ENCODE results near the gene NTN1. TPM values are rescaled to one million over a fixed set of nuclear protein-coding genes. Genes with fewer than 3 reads are reported as not detected.

The NTN1 gene
- total RNA-seq, 1 experiment from 2014 or later, result 17.7 TPM

DNA sequence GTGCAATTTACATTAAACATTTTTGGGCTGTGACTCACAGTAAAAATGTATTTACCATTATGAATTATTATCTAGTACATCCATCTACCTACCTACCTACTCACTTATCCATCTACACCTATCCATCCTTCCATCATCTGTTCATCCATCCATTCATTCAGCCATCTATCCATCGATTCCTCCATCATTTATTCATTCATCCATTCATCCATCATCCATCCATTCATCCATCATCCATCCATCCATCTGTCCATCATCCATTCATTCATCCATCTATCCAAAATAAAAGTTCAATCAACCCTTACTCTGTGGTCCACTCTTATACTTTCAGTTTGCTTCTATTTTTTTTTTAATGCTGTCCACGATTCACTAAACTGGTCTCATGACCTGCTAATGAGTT lies 118.4 kb downstream of the NTN1 start:
- H3K36me3 ChIP-seq (ENCODE audit: low read depth), result no peaks in the 10 kb centered on the region
- DNase-seq, result no peak

DNA sequence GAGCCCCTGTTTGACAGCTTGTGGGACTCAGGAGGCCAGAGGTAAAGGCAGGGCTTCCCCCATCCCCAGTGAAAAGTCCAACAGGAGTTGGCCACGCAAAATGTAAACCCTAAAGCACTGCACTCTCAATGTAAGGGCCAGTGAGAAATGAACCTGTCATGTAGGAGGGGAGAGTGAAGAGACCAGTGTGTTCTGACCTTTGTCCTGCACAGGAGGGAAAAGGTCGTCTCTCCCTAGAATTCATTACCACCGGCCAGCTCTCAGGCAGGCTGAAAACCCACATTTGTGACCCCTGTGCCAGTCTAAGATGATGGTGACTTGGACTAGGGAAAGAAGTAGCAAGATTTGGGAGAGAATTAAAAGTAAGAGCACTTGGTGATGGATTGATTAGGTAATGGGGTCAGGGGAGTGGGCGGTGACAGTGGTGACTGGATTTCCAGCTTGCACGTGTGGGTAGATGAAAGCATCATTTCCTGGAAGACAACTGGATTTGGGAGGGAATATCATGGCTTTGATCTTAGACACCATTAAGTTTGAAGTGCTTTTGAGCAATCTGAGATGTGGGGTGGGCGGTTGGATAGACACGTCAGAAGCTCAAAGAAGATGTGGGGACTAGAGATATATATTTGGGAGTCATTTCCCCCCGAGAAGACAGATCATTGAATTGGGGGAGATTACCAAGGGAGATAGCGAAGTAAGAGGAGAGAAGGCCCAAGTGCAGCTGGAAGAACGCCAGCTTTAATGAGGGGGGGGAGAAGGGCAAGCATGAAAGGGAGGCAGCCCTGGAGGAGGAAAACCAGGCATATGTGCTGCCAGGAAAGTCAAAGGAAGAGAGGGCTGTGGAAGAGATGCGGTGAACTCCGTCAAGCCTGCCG lies 119.5 kb downstream of the NTN1 start:
- no TSS peak for BruUV-seq (replicated peaks)
- DNase-seq, result no peak
- H3K4me3 ChIP-seq, result no peak overlapping the region
- no peaks in the 10 kb centered on the region for H3K79me2 ChIP-seq (ENCODE audit: low read depth)
- ChIA-PET CTCF (no interaction called here), POLR2A (ENCODE audit: unreplicated experiment) (no interaction called here)
- H2AFZ ChIP-seq, result no peak overlapping the region
- no peaks in the 10 kb centered on the region for H3K36me3 ChIP-seq (ENCODE audit: low read depth)
- H3F3A ChIP-seq (ENCODE audit: insufficient read depth, low read depth), result no peaks in the 10 kb centered on the region
- H3K27ac ChIP-seq, result no peak overlapping the region
- H3K27me3 ChIP-seq (ENCODE audit: insufficient read depth, low read depth), result no peaks in the 10 kb centered on the region
- H3K9me2 ChIP-seq (ENCODE audit: insufficient read depth), result no peaks in the 10 kb centered on the region
- H3K4me1 ChIP-seq (replicated peaks; ENCODE audit: insufficient read depth), result no peaks in the 10 kb centered on the region
- no peak for TF ChIP-seq EZH2 (IDR thresholded peaks at IDR 0.05; ENCODE audit: low read depth)
- H4K20me1 ChIP-seq (ENCODE audit: insufficient read depth), result no peaks in the 10 kb centered on the region
- H3K4me2 ChIP-seq, result no peak overlapping the region
- no peaks in the 10 kb centered on the region for H3K9me3 ChIP-seq (ENCODE audit: insufficient read depth, low read depth)
- intact Hi-C loops (cut with micrococcal nuclease; ENCODE audit: unreplicated experiment), result no loop called here

More for the DNA sequence above, 118.4 kb downstream of the NTN1 start:
- no peak for TF ChIP-seq EZH2 (IDR thresholded peaks at IDR 0.05; ENCODE audit: low read depth)
- TF ChIP-seq, protein P1, sequence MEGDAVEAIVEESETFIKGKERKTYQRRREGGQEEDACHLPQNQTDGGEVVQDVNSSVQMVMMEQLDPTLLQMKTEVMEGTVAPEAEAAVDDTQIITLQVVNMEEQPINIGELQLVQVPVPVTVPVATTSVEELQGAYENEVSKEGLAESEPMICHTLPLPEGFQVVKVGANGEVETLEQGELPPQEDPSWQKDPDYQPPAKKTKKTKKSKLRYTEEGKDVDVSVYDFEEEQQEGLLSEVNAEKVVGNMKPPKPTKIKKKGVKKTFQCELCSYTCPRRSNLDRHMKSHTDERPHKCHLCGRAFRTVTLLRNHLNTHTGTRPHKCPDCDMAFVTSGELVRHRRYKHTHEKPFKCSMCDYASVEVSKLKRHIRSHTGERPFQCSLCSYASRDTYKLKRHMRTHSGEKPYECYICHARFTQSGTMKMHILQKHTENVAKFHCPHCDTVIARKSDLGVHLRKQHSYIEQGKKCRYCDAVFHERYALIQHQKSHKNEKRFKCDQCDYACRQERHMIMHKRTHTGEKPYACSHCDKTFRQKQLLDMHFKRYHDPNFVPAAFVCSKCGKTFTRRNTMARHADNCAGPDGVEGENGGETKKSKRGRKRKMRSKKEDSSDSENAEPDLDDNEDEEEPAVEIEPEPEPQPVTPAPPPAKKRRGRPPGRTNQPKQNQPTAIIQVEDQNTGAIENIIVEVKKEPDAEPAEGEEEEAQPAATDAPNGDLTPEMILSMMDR (conservative IDR thresholded peaks at IDR 0.05), result no peak
- Histone ChIP-seq H2AFZ (no peak overlapping the region), H3K27ac (no peak overlapping the region), H3K27me3 (ENCODE audit: insufficient read depth, low read depth) (no peaks in the 10 kb centered on the region), H3K9me2 (ENCODE audit: insufficient read depth) (no peaks in the 10 kb centered on the region), H3K4me3 (no peak overlapping the region), H3K4me2 (no peak overlapping the region), H3K79me2 (ENCODE audit: low read depth) (no peaks in the 10 kb centered on the region), H3F3A (ENCODE audit: insufficient read depth, low read depth) (no peaks in the 10 kb centered on the region), H3K9me3 (ENCODE audit: insufficient read depth, low read depth) (no peaks in the 10 kb centered on the region), H4K20me1 (ENCODE audit: insufficient read depth) (no peaks in the 10 kb centered on the region), H3K4me1 (replicated peaks; ENCODE audit: insufficient read depth) (no peaks in the 10 kb centered on the region)
- ChIA-PET POLR2A (ENCODE audit: unreplicated experiment) (no interaction called here), CTCF (no interaction called here)
- BruUV-seq (replicated peaks), result no TSS peak
- intact Hi-C loops (cut with micrococcal nuclease; ENCODE audit: unreplicated experiment), result no loop called here

DNA sequence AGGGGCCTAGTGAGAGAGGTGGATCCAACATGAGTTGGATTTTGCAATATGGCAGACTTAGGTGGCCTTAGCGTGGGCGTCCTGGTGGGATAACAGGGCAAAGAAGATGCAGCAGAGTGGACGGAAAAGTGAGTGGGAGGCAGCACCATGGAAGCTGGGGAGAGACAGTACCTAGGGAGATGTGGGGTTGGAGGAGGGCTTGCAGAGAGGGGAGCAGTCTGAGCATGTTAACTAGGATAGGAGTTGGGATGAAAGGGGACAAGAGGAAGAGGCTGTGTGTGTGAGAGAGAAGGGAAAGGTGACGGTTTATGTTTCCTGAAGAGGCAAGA lies 120.1 kb downstream of the NTN1 start:
- H3K36me3 ChIP-seq (ENCODE audit: low read depth), result no peaks in the 10 kb centered on the region
- H3K27me3 ChIP-seq (ENCODE audit: insufficient read depth, low read depth), result no peaks in the 10 kb centered on the region
- H3K79me2 ChIP-seq (ENCODE audit: low read depth), result no peaks in the 10 kb centered on the region
- no peak overlapping the region for H3K4me3 ChIP-seq
- no peaks in the 10 kb centered on the region for H4K20me1 ChIP-seq (ENCODE audit: insufficient read depth)
- no peak overlapping the region for H3K27ac ChIP-seq
- no peaks in the 10 kb centered on the region for H3K4me1 ChIP-seq (replicated peaks; ENCODE audit: insufficient read depth)
- H2AFZ ChIP-seq, result no peak overlapping the region
- DNase-seq, result no peak
- TF ChIP-seq EZH2 (IDR thresholded peaks at IDR 0.05; ENCODE audit: low read depth), result no peak
- TF ChIP-seq, protein P1 (conservative IDR thresholded peaks at IDR 0.05), result no peak
- no TSS peak for BruUV-seq (replicated peaks)
- intact Hi-C loops (cut with micrococcal nuclease; ENCODE audit: unreplicated experiment), result no loop called here
- H3K4me2 ChIP-seq, result no peak overlapping the region
- no peaks in the 10 kb centered on the region for H3F3A ChIP-seq (ENCODE audit: insufficient read depth, low read depth)
- ChIA-PET POLR2A (ENCODE audit: unreplicated experiment) (no interaction called here), CTCF (no interaction called here)
- no peaks in the 10 kb centered on the region for H3K9me3 ChIP-seq (ENCODE audit: insufficient read depth, low read depth)
- H3K9me2 ChIP-seq (ENCODE audit: insufficient read depth), result no peaks in the 10 kb centered on the region

Data from PC-9 (cell line).